HEK293 (cell line): Measurements from ENCODE around the gene TNS1.

Experiments used
- CTCF ChIA-PET: fragments of 350-600 bp; formaldehyde crosslinking; extraction: SDS; loops from one replicate; lab custom pipeline; 2021; ENCODE audit warnings: antibody characterized with exemption; lab: Yijun Ruan, JAX
- POLR2A ChIA-PET: fragments of 300-600 bp; formaldehyde crosslinking; extraction: SDS; loops from one replicate; lab custom pipeline; 2020; ENCODE audit warnings: antibody characterized with exemption, inconsistent platforms; lab: Yijun Ruan, JAX
- H3K27ac ChIP-seq: fragments of 200-500 bp; sonication (Bioruptor generic); 2 replicates; pipeline ENCODE4 v1.5.1; 2014; ENCODE audit warnings: low read depth, low read length, control low read depth, inconsistent platforms; ENCODE audit errors: extremely low read depth
- H3K36me3 ChIP-seq, 2 experiments: fragments of 200-500 bp in 1 of 2; sonication (Bioruptor generic) in 1 of 2; 1 replicate in 1 of 2; 2 replicates in 1 of 2; pipeline ENCODE4 v1.5.1; 2014 to 2017; ENCODE audit warnings: inconsistent platforms in 2 of 2, low read length in 2 of 2; ENCODE audit not compliant: control insufficient read depth in 2 of 2, insufficient read depth in 1 of 2
- H3K4me1 ChIP-seq: fragments of 200-500 bp; sonication (Bioruptor generic); 2 replicates; pipeline ENCODE4 v1.5.1; 2014; ENCODE audit warnings: mild to moderate bottlenecking, low read length, inconsistent platforms; ENCODE audit not compliant: control insufficient read depth, insufficient read depth
- H3K4me3 ChIP-seq: 2 replicates; pipeline ENCODE4 v1.5.1; 2011; ENCODE audit warnings: low read depth, mild to moderate bottlenecking, control low read depth, low read length, moderate library complexity
- H3K9me3 ChIP-seq: fragments of 200-500 bp; sonication (Bioruptor generic); 2 replicates; pipeline ENCODE4 v1.5.1; 2014; ENCODE audit warnings: low read depth, low read length, inconsistent platforms; ENCODE audit not compliant: control insufficient read depth, insufficient read depth
- HIC1 ChIP-seq: fragments of 450-650 bp; formaldehyde crosslinking; IDR thresholded peaks from 2 replicates; pipeline ENCODE4 v1.5.1; 2016; ENCODE audit warnings: missing biosample characterization, missing genetic modification characterization
- OSR2 ChIP-seq: fragments of 450-650 bp; formaldehyde crosslinking; IDR thresholded peaks from 2 replicates; pipeline ENCODE4 v1.5.1; 2016; ENCODE audit warnings: missing biosample characterization, missing genetic modification characterization
- YY2 ChIP-seq: fragments of 450-650 bp; formaldehyde crosslinking; IDR thresholded peaks from 2 replicates; pipeline ENCODE4 v1.5.1; 2016; ENCODE audit warnings: missing biosample characterization, missing genetic modification characterization
- ZBTB11 ChIP-seq: fragments of 450-650 bp; formaldehyde crosslinking; conservative IDR thresholded peaks from 2 replicates; pipeline ENCODE4 v1.5.1; 2016; ENCODE audit warnings: low read depth, missing biosample characterization, missing genetic modification characterization
- ZEB2 ChIP-seq: fragments of 450-650 bp; formaldehyde crosslinking; IDR thresholded peaks from 2 replicates; pipeline ENCODE4 v1.5.1; 2016; ENCODE audit warnings: missing biosample characterization, missing genetic modification characterization
- ZFP69B ChIP-seq: fragments of 450-650 bp; formaldehyde crosslinking; IDR thresholded peaks from 2 replicates; pipeline ENCODE4 v1.5.1; 2016; ENCODE audit warnings: missing biosample characterization, missing genetic modification characterization
- ZNF184 ChIP-seq: fragments of 450-650 bp; IDR thresholded peaks from 2 replicates; pipeline ENCODE4 v1.5.1; 2018; ENCODE audit warnings: missing biosample characterization, mild to moderate bottlenecking, missing genetic modification characterization
- ZNF211 ChIP-seq: fragments of 450-650 bp; formaldehyde crosslinking; IDR thresholded peaks from 2 replicates; pipeline ENCODE4 v1.5.1; 2016; ENCODE audit warnings: low read depth, missing biosample characterization, missing genetic modification characterization
- ZNF366 ChIP-seq: fragments of 450-650 bp; formaldehyde crosslinking; conservative IDR thresholded peaks from 2 replicates; pipeline ENCODE4 v1.5.1; 2016; ENCODE audit warnings: missing biosample characterization, missing genetic modification characterization
- ZNF426 ChIP-seq: fragments of 450-650 bp; formaldehyde crosslinking; IDR thresholded peaks from 2 replicates; pipeline ENCODE4 v1.5.1; 2017; ENCODE audit warnings: missing biosample characterization, missing genetic modification characterization, mild to moderate bottlenecking, inconsistent platforms, moderate library complexity
- ZNF510 ChIP-seq: fragments of 450-650 bp; formaldehyde crosslinking; IDR thresholded peaks from 2 replicates; pipeline ENCODE4 v1.5.1; 2018; ENCODE audit warnings: mild to moderate bottlenecking, missing genetic modification characterization, missing biosample characterization; ENCODE audit not compliant: insufficient replicate concordance
- ZNF518A ChIP-seq: fragments of 450-650 bp; formaldehyde crosslinking; conservative IDR thresholded peaks from 2 replicates; pipeline ENCODE4 v1.5.1; 2016; ENCODE audit warnings: low read depth, missing biosample characterization, missing genetic modification characterization
- ZNF521 ChIP-seq: fragments of 450-650 bp; formaldehyde crosslinking; IDR thresholded peaks from 2 replicates; pipeline ENCODE4 v1.5.1; 2017; ENCODE audit warnings: missing biosample characterization, mild to moderate bottlenecking, missing genetic modification characterization
- ZNF555 ChIP-seq: fragments of 450-650 bp; formaldehyde crosslinking; conservative IDR thresholded peaks from 2 replicates; pipeline ENCODE4 v1.5.1; 2017; ENCODE audit warnings: missing biosample characterization, mild to moderate bottlenecking, missing genetic modification characterization, inconsistent platforms
- ZNF571 ChIP-seq: fragments of 450-650 bp; formaldehyde crosslinking; IDR thresholded peaks from 2 replicates; pipeline ENCODE4 v1.5.0; 2017; ENCODE audit warnings: missing biosample characterization, missing genetic modification characterization
- ZNF580 ChIP-seq: fragments of 450-650 bp; formaldehyde crosslinking; IDR thresholded peaks from 2 replicates; pipeline ENCODE4 v1.5.1; 2016; ENCODE audit warnings: missing biosample characterization, missing genetic modification characterization
- ZNF596 ChIP-seq: fragments of 450-650 bp; IDR thresholded peaks from 2 replicates; pipeline ENCODE4 v1.5.0; 2018; ENCODE audit warnings: missing biosample characterization, mild to moderate bottlenecking, missing genetic modification characterization, moderate library complexity
- ZNF677 ChIP-seq: fragments of 450-650 bp; IDR thresholded peaks from 2 replicates; pipeline ENCODE4 v1.5.0; 2018; ENCODE audit warnings: missing biosample characterization, mild to moderate bottlenecking, missing genetic modification characterization, moderate library complexity
- ZSCAN23 ChIP-seq: fragments of 450-650 bp; formaldehyde crosslinking; IDR thresholded peaks from 2 replicates; pipeline ENCODE4 v1.5.1; 2016; ENCODE audit warnings: missing biosample characterization, missing genetic modification characterization
- ZSCAN5A ChIP-seq: fragments of 450-650 bp; formaldehyde crosslinking; IDR thresholded peaks from 2 replicates; pipeline ENCODE4 v1.5.1; 2016; ENCODE audit warnings: missing biosample characterization, missing genetic modification characterization
- ZXDB ChIP-seq: fragments of 450-650 bp; formaldehyde crosslinking; IDR thresholded peaks from 2 replicates; pipeline ENCODE4 v1.5.1; 2016; ENCODE audit warnings: missing biosample characterization, missing genetic modification characterization

The TNS1 gene

GRCh38 chr2:217830061-217830460 lies 172.7 kb downstream of the TNS1 start:
- ChIA-PET POLR2A (no interaction called here), CTCF (no interaction called here)
- no peaks in the 10 kb centered on the region for H3K4me1 ChIP-seq
- H3K9me3 ChIP-seq = no peaks in the 10 kb centered on the region
- H3K4me3 ChIP-seq = no peak overlapping the region
- no peaks in the 10 kb centered on the region for H3K36me3 ChIP-seq
- TF ChIP-seq ZNF580 (tag by site-specific recombination) = no peak
- TF ChIP-seq OSR2 (tag by site-specific recombination) = no peak
- TF ChIP-seq ZXDB (tag by site-specific recombination) = no peak
- no peak for TF ChIP-seq ZFP69B (tag by site-specific recombination)
- no peak overlapping the region for H3K27ac ChIP-seq

GRCh38 chr2:217829420-217829819 lies 173.4 kb downstream of the TNS1 start:
- ChIA-PET CTCF (no interaction called here), POLR2A (no interaction called here)
- H3K4me3 ChIP-seq = no peak overlapping the region
- no peaks in the 10 kb centered on the region for H3K36me3 ChIP-seq
- TF ChIP-seq ZNF677 (tag by site-specific recombination) (no peak), ZNF510 (tag by site-specific recombination) (no peak), ZNF184 (tag by site-specific recombination) (no peak), ZNF555 (tag by site-specific recombination) (no peak), ZSCAN23 (no peak), ZNF426 (tag by site-specific recombination) (no peak), OSR2 (tag by site-specific recombination) (no peak), ZEB2 (tag by site-specific recombination) (no peak), HIC1 (tag by site-specific recombination) (no peak), ZSCAN5A (tag by site-specific recombination) (no peak), ZNF211 (tag by site-specific recombination) (no peak), ZNF366 (no peak), ZNF571 (tag by site-specific recombination) (no peak), YY2 (tag by site-specific recombination) (no peak), ZNF521 (tag by site-specific recombination) (no peak)
- no peak overlapping the region for H3K27ac ChIP-seq
- H3K4me1 ChIP-seq = no peaks in the 10 kb centered on the region
- H3K9me3 ChIP-seq = no peaks in the 10 kb centered on the region

GRCh38 chr2:217828336-217828735 lies 174.5 kb downstream of the TNS1 start:
- H3K9me3 ChIP-seq = no peaks in the 10 kb centered on the region
- H3K4me1 ChIP-seq = no peaks in the 10 kb centered on the region
- ChIA-PET CTCF (no interaction called here), POLR2A (no interaction called here)
- H3K27ac ChIP-seq = no peak overlapping the region
- H3K36me3 ChIP-seq = no peaks in the 10 kb centered on the region
- H3K4me3 ChIP-seq = no peak overlapping the region
- TF ChIP-seq ZNF518A (tag by site-specific recombination) = no peak
- TF ChIP-seq ZNF184 (tag by site-specific recombination) = no peak
- TF ChIP-seq ZNF596 (tag by site-specific recombination) = no peak
- no peak for TF ChIP-seq ZBTB11 (tag by site-specific recombination)
